ENCODE measurements around the gene PSMC5. TPM values are rescaled to one million over a fixed set of nuclear protein-coding genes. Genes with fewer than 3 reads are reported as not detected.
A peak's percentile ranks its signal among the peaks of the same experiment; 100 is the strongest.

Gene PSMC5
- total RNA-seq, 1 donor from 2014 or later: 116 TPM

- no peak for DNase-seq (ENCODE audit: low read depth)
- Histone ChIP-seq H3K27me3 (ENCODE audit: insufficient read depth, low read length) (no peaks in the 10 kb centered on the region), H3K27ac (ENCODE audit: low read depth, low read length) (peak overlapping the region; percentile 13), H4K20me1 (ENCODE audit: insufficient read depth, low read length) (peaks cover 91% of the 10 kb centered on the region), H3K9me3 (ENCODE audit: insufficient read depth, low read depth, low read length) (no peaks in the 10 kb centered on the region), H3K79me2 (ENCODE audit: insufficient read depth, low read length) (peaks cover 97% of the 10 kb centered on the region), H3K9ac (ENCODE audit: low read length) (no peak overlapping the region), H2AFZ (ENCODE audit: low read depth, low read length) (no peak overlapping the region), H3K4me1 (ENCODE audit: insufficient read depth, low read length) (peaks cover 9% of the 10 kb centered on the region), H3K4me2 (ENCODE audit: low read length) (no peak overlapping the region), H3K36me3 (ENCODE audit: insufficient read depth, low read length) (peaks cover 37% of the 10 kb centered on the region), H3K4me3 (ENCODE audit: insufficient read depth, low read depth, low read length) (no peak overlapping the region)
- Mint-ChIP-seq H3K27ac (ENCODE audit: unreplicated experiment) (no peak overlapping the region), H3K4me1 (ENCODE audit: low read depth, unreplicated experiment) (peaks cover 19% of the 10 kb centered on the region), H3K36me3 (ENCODE audit: low read depth, unreplicated experiment) (peaks cover 14% of the 10 kb centered on the region), H3K27me3 (ENCODE audit: low read depth, unreplicated experiment) (no peaks in the 10 kb centered on the region), H3K9me3 (ENCODE audit: unreplicated experiment) (no peaks in the 10 kb centered on the region), H3K4me3 (ENCODE audit: unreplicated experiment) (no peak overlapping the region)
- TF ChIP-seq, protein P1, sequence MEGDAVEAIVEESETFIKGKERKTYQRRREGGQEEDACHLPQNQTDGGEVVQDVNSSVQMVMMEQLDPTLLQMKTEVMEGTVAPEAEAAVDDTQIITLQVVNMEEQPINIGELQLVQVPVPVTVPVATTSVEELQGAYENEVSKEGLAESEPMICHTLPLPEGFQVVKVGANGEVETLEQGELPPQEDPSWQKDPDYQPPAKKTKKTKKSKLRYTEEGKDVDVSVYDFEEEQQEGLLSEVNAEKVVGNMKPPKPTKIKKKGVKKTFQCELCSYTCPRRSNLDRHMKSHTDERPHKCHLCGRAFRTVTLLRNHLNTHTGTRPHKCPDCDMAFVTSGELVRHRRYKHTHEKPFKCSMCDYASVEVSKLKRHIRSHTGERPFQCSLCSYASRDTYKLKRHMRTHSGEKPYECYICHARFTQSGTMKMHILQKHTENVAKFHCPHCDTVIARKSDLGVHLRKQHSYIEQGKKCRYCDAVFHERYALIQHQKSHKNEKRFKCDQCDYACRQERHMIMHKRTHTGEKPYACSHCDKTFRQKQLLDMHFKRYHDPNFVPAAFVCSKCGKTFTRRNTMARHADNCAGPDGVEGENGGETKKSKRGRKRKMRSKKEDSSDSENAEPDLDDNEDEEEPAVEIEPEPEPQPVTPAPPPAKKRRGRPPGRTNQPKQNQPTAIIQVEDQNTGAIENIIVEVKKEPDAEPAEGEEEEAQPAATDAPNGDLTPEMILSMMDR (IDR thresholded peaks at IDR 0.05; ENCODE audit: insufficient read depth, low read depth, low read length): no peak
- no peak for TF ChIP-seq EZH2 (IDR thresholded peaks at IDR 0.05; ENCODE audit: insufficient read depth, low read length)
- FAIRE-seq: no peak
Measured at GRCh38 chr17:63786117-63786516, 41.1 kb upstream of the PSMC5 start.

DNA sequence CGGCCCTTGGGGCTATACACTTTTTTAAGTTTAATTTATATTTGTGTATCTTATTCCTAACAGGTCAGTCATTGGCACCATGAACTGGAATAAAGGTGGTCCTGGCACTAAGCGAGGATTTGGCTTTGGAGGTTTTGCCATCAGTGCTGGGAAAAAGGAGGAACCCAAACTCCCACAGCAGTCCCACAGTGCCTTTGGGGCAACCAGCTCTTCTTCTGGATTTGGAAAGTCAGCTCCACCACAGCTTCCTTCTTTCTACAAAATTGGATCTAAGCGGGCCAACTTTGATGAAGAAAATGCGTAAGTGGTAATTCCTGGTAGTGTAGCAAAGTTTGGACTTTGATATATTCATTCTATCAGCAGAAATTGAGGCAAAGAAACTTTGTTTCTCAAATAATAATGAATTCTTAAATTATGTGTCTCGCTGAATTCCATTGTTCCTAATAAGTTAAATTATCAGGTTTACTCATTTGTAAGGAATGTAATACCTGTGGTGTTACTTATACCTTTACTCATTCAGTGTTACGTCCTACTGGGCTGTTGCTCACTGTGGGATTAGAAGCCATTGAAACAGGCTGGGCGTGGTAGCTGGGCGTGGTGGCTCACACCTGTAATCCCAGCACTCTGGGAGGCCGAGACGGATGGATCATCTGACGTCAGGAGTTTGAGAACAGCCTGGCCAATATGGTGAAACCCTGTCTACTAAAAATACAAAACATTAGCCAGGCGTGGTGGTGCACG, 40.1 kb upstream of the PSMC5 start:
- peaks cover 40% of the 10 kb centered on the region for H3K36me3 ChIP-seq (ENCODE audit: insufficient read depth, low read length)
- H4K20me1 ChIP-seq (ENCODE audit: insufficient read depth, low read length): peaks cover 90% of the 10 kb centered on the region
- H3K9me3 Mint-ChIP-seq (ENCODE audit: unreplicated experiment): no peaks in the 10 kb centered on the region
- H3K79me2 ChIP-seq (ENCODE audit: insufficient read depth, low read length): peaks cover 99% of the 10 kb centered on the region
- H3K4me3 ChIP-seq (ENCODE audit: insufficient read depth, low read depth, low read length): no peak overlapping the region
- no peak for DNase-seq (ENCODE audit: low read depth)
- H3K27ac ChIP-seq (ENCODE audit: low read depth, low read length): peak overlapping the region; percentile 12
- H2AFZ ChIP-seq (ENCODE audit: low read depth, low read length): no peak overlapping the region
- H3K27me3 ChIP-seq (ENCODE audit: insufficient read depth, low read length): no peaks in the 10 kb centered on the region
- H3K27ac Mint-ChIP-seq (ENCODE audit: unreplicated experiment): no peak overlapping the region
- H3K9ac ChIP-seq (ENCODE audit: low read length): no peak overlapping the region
- H3K4me3 Mint-ChIP-seq (ENCODE audit: unreplicated experiment): no peak overlapping the region
- H3K4me1 Mint-ChIP-seq (ENCODE audit: low read depth, unreplicated experiment): peaks cover 19% of the 10 kb centered on the region
- peaks cover 14% of the 10 kb centered on the region for H3K36me3 Mint-ChIP-seq (ENCODE audit: low read depth, unreplicated experiment)
- TF ChIP-seq, protein P1 (IDR thresholded peaks at IDR 0.05; ENCODE audit: insufficient read depth, low read depth, low read length): no peak
- no peak for TF ChIP-seq EZH2 (IDR thresholded peaks at IDR 0.05; ENCODE audit: insufficient read depth, low read length)
- H3K4me2 ChIP-seq (ENCODE audit: low read length): no peak overlapping the region
- peaks cover 9% of the 10 kb centered on the region for H3K4me1 ChIP-seq (ENCODE audit: insufficient read depth, low read length)
- no peak for FAIRE-seq
- H3K9me3 ChIP-seq (ENCODE audit: insufficient read depth, low read depth, low read length): no peaks in the 10 kb centered on the region
- no peaks in the 10 kb centered on the region for H3K27me3 Mint-ChIP-seq (ENCODE audit: low read depth, unreplicated experiment)

GRCh38 chr17:63790057-63790456, 37.2 kb upstream of the PSMC5 start:
- DNase-seq (ENCODE audit: low read depth) (no peak), FAIRE-seq (no peak)
- no peaks in the 10 kb centered on the region for H3K9me3 ChIP-seq (ENCODE audit: insufficient read depth, low read depth, low read length)
- H3K79me2 ChIP-seq (ENCODE audit: insufficient read depth, low read length): peaks cover 94% of the 10 kb centered on the region
- Mint-ChIP-seq H3K27me3 (ENCODE audit: low read depth, unreplicated experiment) (no peaks in the 10 kb centered on the region), H3K9me3 (ENCODE audit: unreplicated experiment) (no peaks in the 10 kb centered on the region), H3K36me3 (ENCODE audit: low read depth, unreplicated experiment) (peaks cover 14% of the 10 kb centered on the region), H3K27ac (ENCODE audit: unreplicated experiment) (no peak overlapping the region), H3K4me1 (ENCODE audit: low read depth, unreplicated experiment) (peaks cover 9% of the 10 kb centered on the region), H3K4me3 (ENCODE audit: unreplicated experiment) (no peak overlapping the region)
- peaks cover 53% of the 10 kb centered on the region for H3K36me3 ChIP-seq (ENCODE audit: insufficient read depth, low read length)
- H4K20me1 ChIP-seq (ENCODE audit: insufficient read depth, low read length): peaks cover 76% of the 10 kb centered on the region
- TF ChIP-seq EZH2 (IDR thresholded peaks at IDR 0.05; ENCODE audit: insufficient read depth, low read length): no peak
- TF ChIP-seq, protein P1 (IDR thresholded peaks at IDR 0.05; ENCODE audit: insufficient read depth, low read depth, low read length): no peak
- H3K27me3 ChIP-seq (ENCODE audit: insufficient read depth, low read length): no peaks in the 10 kb centered on the region
- H3K4me3 ChIP-seq (ENCODE audit: insufficient read depth, low read depth, low read length): no peak overlapping the region
- H3K4me2 ChIP-seq (ENCODE audit: low read length): no peak overlapping the region
- H3K27ac ChIP-seq (ENCODE audit: low read depth, low read length): no peak overlapping the region
- H3K4me1 ChIP-seq (ENCODE audit: insufficient read depth, low read length): peaks cover 9% of the 10 kb centered on the region
- H3K9ac ChIP-seq (ENCODE audit: low read length): no peak overlapping the region
- no peak overlapping the region for H2AFZ ChIP-seq (ENCODE audit: low read depth, low read length)
